HFFc6 (cell line): ENCODE data around the gene SFTPB. TPM values are rescaled to one million over a fixed set of nuclear protein-coding genes. Genes with fewer than 3 reads are reported as not detected.

ENCODE experiments used
- DNase-seq: peaks from one replicate; pipeline ENCODE4 v3.0.0-alpha.2; 2018
- H3K27ac Mint-ChIP-seq: 2 replicates; pipeline ENCODE4 v1.8.0; 2020; ENCODE audit warnings: mild to moderate bottlenecking, mixed read lengths
- H3K27me3 Mint-ChIP-seq: 2 replicates; pipeline ENCODE4 v1.8.0; 2021; ENCODE audit warnings: mild to moderate bottlenecking, moderate library complexity, mixed read lengths; ENCODE audit not compliant: insufficient read depth
- H3K36me3 Mint-ChIP-seq: 2 replicates; pipeline ENCODE4 v1.8.0; 2021; ENCODE audit warnings: low read depth, mixed read lengths
- H3K4me1 Mint-ChIP-seq: 2 replicates; pipeline ENCODE4 v1.8.0; 2020; ENCODE audit warnings: low read depth, mixed read lengths
- H3K4me3 Mint-ChIP-seq: 2 replicates; pipeline ENCODE4 v1.8.0; 2020; ENCODE audit warnings: mild to moderate bottlenecking, moderate library complexity, mixed read lengths
- H3K9me3 Mint-ChIP-seq: 2 replicates; pipeline ENCODE4 v1.8.0; 2020; ENCODE audit warnings: mild to moderate bottlenecking, mixed read lengths
- CTCF ChIP-seq: fragments of 200-600 bp; sonication (generic); IDR thresholded peaks from 2 replicates; pipeline ENCODE4 v1.5.0; 2021; ENCODE audit warnings: antibody characterized with exemption, mild to moderate bottlenecking
- total RNA-seq, 6 experiments: library from RNA; stranded (reverse); fragmentation: NEBNext Ultra II Directional; extraction: Animal tissue kit (Norgen Biotek cat#: 25700); gene quantifications; 2 replicates in 1 of 6; 3 replicates in 5 of 6; pipeline ENCODE4 v1.2.3, GENCODE V29; 2021

The SFTPB gene
- total RNA-seq, 6 experiments from 2014 or later, result not detected

DNA sequence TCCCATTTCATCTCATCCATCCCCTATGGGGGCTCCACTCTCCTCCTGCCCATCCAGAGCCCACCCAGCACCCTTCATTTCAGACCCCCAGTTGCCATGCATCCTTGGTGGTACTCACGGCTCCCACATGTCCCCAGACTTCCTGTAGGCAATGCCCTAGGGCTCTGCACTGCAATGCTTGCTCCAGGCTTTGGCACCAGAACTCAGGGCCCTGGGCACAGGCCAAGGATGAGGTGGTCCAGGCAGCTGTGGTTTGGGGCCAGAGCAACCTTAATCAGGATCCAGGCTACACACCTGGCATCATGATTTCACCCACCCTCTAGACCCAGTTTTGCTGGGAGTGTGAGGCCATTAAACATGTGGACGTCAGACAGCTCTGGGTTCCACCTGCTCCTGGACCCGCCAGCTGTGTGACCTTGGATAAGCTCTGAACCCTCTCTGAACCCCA lies 414 bp downstream of the SFTPB start:
- Mint-ChIP-seq H3K4me1 (peaks cover 17% of the 10 kb centered on the region), H3K27ac (no peak overlapping the region), H3K36me3 (no peaks in the 10 kb centered on the region), H3K9me3 (no peaks in the 10 kb centered on the region), H3K4me3 (no peak overlapping the region), H3K27me3 (no peaks in the 10 kb centered on the region; the same call in 1 of the 2 replicates)
- DNase-seq, result no peak
- TF ChIP-seq CTCF, result no peak

DNA sequence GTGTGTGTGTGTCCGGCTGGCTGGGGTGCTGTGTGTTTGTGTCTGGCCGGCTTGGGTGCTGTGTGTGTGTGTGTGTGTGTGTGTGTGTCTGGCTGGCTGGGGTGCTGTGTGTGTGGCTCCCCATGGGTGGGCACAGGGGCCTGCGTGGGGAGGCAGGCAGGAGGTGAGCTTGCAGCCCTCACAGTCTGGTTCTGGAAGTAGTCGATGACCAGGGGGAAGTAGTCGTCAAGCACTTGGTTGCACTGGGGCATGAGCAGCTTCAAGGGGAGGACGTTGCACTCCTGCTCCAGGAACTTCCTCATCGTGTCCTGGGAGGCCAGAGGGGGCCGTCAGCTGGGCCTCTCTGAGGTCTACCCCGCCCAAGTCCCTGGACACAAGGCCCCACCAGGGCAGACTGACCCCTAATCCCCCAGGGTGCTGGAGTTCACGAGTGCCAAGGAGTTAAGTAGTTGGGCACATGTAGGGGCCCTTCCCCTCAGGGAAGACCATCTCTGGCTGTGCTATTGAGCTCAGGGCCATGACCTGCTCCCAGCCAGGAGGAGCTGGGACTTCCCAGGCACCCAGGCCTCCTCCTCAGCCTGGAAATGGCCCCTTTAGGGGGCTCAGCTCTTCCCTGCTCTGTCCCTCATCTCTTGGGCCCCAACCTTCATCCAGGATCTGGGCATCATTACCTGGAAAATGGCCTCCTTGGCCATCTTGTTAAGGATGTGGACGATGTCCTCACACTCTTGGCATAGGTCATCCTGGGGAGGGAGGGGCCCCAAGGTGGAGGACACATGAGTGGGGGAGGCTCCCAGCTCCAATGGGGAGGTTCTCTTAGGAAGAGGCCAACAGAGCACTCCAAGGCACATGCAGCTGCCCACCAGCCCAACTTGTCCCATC lies 1.3 kb downstream of the SFTPB start:
- Mint-ChIP-seq H3K4me3 (no peak overlapping the region), H3K27ac (no peak overlapping the region), H3K4me1 (peaks cover 24% of the 10 kb centered on the region), H3K27me3 (no peaks in the 10 kb centered on the region; the same call in 1 of the 2 replicates), H3K9me3 (no peaks in the 10 kb centered on the region), H3K36me3 (no peaks in the 10 kb centered on the region)
- TF ChIP-seq CTCF, result no peak
- DNase-seq, result no peak

- H3K4me1 Mint-ChIP-seq, result peaks cover 24% of the 10 kb centered on the region
- H3K36me3 Mint-ChIP-seq, result no peaks in the 10 kb centered on the region
- no peak overlapping the region; the same call in 1 of the 2 replicates for H3K27ac Mint-ChIP-seq
Measured at GRCh38 chr2:85666016-85666415, 2.0 kb downstream of the SFTPB start.

GRCh38 chr2:85665264-85665937 lies 2.6 kb downstream of the SFTPB start:
- no peak for DNase-seq
- Mint-ChIP-seq H3K4me3 (no peak overlapping the region), H3K36me3 (no peaks in the 10 kb centered on the region), H3K27ac (no peak overlapping the region), H3K4me1 (peaks cover 24% of the 10 kb centered on the region), H3K9me3 (no peaks in the 10 kb centered on the region), H3K27me3 (no peaks in the 10 kb centered on the region; the same call in 1 of the 2 replicates)
- TF ChIP-seq CTCF, result no peak

More at GRCh38 chr2:85666016-85666415, 2.0 kb downstream of the SFTPB start:
- no peak for DNase-seq
- Mint-ChIP-seq H3K4me3 (no peak overlapping the region), H3K9me3 (no peaks in the 10 kb centered on the region), H3K27me3 (no peaks in the 10 kb centered on the region; the same call in 1 of the 2 replicates)
- no peak for TF ChIP-seq CTCF

DNA sequence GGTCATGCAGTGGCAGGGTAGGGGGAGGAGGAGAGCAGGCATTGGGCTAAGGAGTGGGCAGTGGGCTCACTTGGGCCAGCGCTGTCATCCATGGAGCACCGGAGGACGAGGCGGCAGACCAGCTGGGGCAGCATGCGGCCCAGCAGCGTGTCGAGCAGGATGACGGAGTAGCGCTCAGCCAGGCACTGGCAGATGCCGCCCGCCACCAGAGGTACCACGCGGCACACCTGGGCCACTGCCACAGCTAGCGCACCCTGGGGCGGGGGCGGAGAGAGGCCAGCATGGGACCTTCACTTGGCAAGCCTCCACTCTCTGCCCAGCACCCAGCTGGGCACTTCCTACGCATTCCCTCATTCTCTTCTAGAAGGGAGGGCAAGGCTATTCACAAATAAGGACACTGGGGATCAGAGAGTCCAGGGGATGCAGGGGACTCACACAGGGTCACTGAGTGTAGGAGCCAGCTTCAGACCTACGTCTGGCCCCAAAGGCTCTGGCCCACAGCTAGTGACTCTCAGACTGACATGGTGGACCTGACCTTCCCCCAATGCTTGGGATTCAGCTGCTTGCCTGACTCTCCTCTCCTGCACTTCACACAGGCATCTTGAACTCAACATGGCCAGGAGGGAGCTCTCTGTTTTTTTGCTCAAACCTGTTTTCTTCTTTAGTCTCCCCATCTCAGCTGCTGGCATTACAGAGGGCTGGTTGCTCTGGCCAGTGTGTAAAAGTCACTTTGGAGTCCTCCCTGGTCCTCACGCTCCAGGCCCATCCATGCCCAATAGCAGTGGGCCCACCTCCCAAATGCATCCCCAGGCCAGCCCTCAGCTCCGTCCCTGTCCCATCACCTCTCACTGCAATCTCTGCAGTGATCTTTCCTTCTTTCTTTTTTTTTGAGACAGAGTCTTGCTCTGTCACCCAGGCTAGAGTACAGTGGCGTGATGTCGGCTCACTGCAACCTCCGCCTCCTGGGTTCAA lies 4.1 kb downstream of the SFTPB start:
- no peak for DNase-seq
- Mint-ChIP-seq H3K36me3 (no peaks in the 10 kb centered on the region), H3K27ac (no peak overlapping the region), H3K4me1 (peaks cover 23% of the 10 kb centered on the region), H3K27me3 (no peaks in the 10 kb centered on the region; the same call in 1 of the 2 replicates), H3K4me3 (no peak overlapping the region), H3K9me3 (no peaks in the 10 kb centered on the region)
- no peak for TF ChIP-seq CTCF
